ENCODE data around the gene RBMX2. TPM values are rescaled to one million over a fixed set of nuclear protein-coding genes. Genes with fewer than 3 reads are reported as not detected.

The RBMX2 gene
- total RNA-seq: 18.2 and 21.2 TPM in 2 replicates

GRCh38 chrX:130401415-130402207, at the start of gene RBMX2:
TSS of gene RBMX2 (plus strand) at chrX:130401987. CDS start at chrX:130402033, 46 bp downstream.

GRCh38 chrX:130385520-130385919, 16.3 kb upstream of the RBMX2 start, which contains the start of gene GPR119:
TSS of gene GPR119 (minus strand) at chrX:130385674. CDS start at chrX:130385447, 227 bp downstream.

Other genes with a start within 250 kb of the RBMX2 start
- 15.9 and 25.4 TPM in 2 replicates for gene AIFM1, start 236.1 kb upstream of the RBMX2 start, total RNA-seq
- gene RAB33A, start 230.0 kb upstream of the RBMX2 start, total RNA-seq: 0.72 and 3.3 TPM in 2 replicates
- 2.6 and 9.6 TPM in 2 replicates for gene ZNF280C, start 133.1 kb upstream of the RBMX2 start, total RNA-seq
- 8.3 and 11.6 TPM in 2 replicates for gene SLC25A14, start 62.1 kb upstream of the RBMX2 start, total RNA-seq
- not detected in 2 replicates for gene GPR119, start 16.3 kb upstream of the RBMX2 start, total RNA-seq

All from placental pericyte (primary cell).